ENCODE measurements around the gene FAM83G. TPM values are rescaled to one million over a fixed set of nuclear protein-coding genes. Genes with fewer than 3 reads are reported as not detected.

FAM83G gene
- total RNA-seq, 1 experiment from 2014 or later: 24.3 TPM

- BruUV-seq (replicated peaks): no TSS peak
- intact Hi-C loops (cut with micrococcal nuclease; ENCODE audit: unreplicated experiment): loop anchor here (5.0 kb wide), 1 partner anchor 81 kb away; the partner anchor contains the start of gene PRPSAP2
- DNase-seq: no peak
Measured at GRCh38 chr17:18937981-18938691, 66.4 kb downstream of the FAM83G start.

GRCh38 chr17:18933102-18934058 is 71.2 kb downstream of the FAM83G start:
- Histone ChIP-seq H3K4me3 (ENCODE audit: low read depth, low read length) (no peak overlapping the region), H3K27me3 (replicated peaks; ENCODE audit: control insufficient read depth, insufficient read depth, low read length) (no peaks in the 10 kb centered on the region), H3K36me3 (ENCODE audit: control insufficient read depth, insufficient read depth, low read length) (peaks cover 1% of the 10 kb centered on the region; the same call in 1 of the 2 replicates), H3K4me1 (peaks cover 4% of the 10 kb centered on the region; the same call in 1 of the 2 replicates), H3K9me3 (no peaks in the 10 kb centered on the region)
- POLR2A ChIA-PET: no interaction called here
- intact Hi-C loops (cut with micrococcal nuclease; ENCODE audit: unreplicated experiment): no loop called here
- Mint-ChIP-seq H3K4me3 (ENCODE audit: unreplicated experiment) (no peak overlapping the region), H3K36me3 (ENCODE audit: insufficient read depth, unreplicated experiment) (peaks cover 35% of the 10 kb centered on the region), H3K27ac (ENCODE audit: unreplicated experiment) (no peak overlapping the region), H3K4me1 (ENCODE audit: low read depth, unreplicated experiment) (peaks cover 3% of the 10 kb centered on the region), H3K27me3 (ENCODE audit: insufficient read depth, unreplicated experiment) (no peaks in the 10 kb centered on the region), H3K9me3 (ENCODE audit: unreplicated experiment) (no peaks in the 10 kb centered on the region)
- CTCF ChIA-PET: no interaction called here
- DNase-seq: peak in 1 of 2 experiments; percentile 30
- no peak for TF ChIP-seq CTCF (IDR thresholded peaks at IDR 0.05; ENCODE audit: insufficient read depth in 1 of 2, low read depth in 1 of 2, low read length in 1 of 2, severe bottlenecking in 1 of 2, unreplicated experiment in 1 of 2)
- no TSS peak for BruUV-seq (replicated peaks)

More at GRCh38 chr17:18937981-18938691, 66.4 kb downstream of the FAM83G start:
- Histone ChIP-seq H3K9me3 (no peaks in the 10 kb centered on the region), H3K4me1 (peaks cover 9% of the 10 kb centered on the region; the same call in 1 of the 2 replicates), H3K4me3 (ENCODE audit: low read depth, low read length) (no peak overlapping the region), H3K36me3 (ENCODE audit: control insufficient read depth, insufficient read depth, low read length) (no peaks in the 10 kb centered on the region), H3K27me3 (replicated peaks; ENCODE audit: control insufficient read depth, insufficient read depth, low read length) (no peaks in the 10 kb centered on the region)
- no peaks in the 10 kb centered on the region for H3K9me3 Mint-ChIP-seq (ENCODE audit: unreplicated experiment)
- TF ChIP-seq CTCF (IDR thresholded peaks at IDR 0.05; ENCODE audit: insufficient read depth in 1 of 2, low read depth in 1 of 2, low read length in 1 of 2, severe bottlenecking in 1 of 2, unreplicated experiment in 1 of 2): no peak
- peaks cover 3% of the 10 kb centered on the region for H3K36me3 Mint-ChIP-seq (ENCODE audit: insufficient read depth, unreplicated experiment)
- no peaks in the 10 kb centered on the region for H3K27me3 Mint-ChIP-seq (ENCODE audit: insufficient read depth, unreplicated experiment)
- H3K27ac Mint-ChIP-seq (ENCODE audit: unreplicated experiment): peak overlapping the region; percentile 34
- H3K4me3 Mint-ChIP-seq (ENCODE audit: unreplicated experiment): no peak overlapping the region
- ChIA-PET CTCF (interaction anchor here (0.6 to 1.0 kb wide), 3 partner anchors 14 to 1020 kb away, joined by 3 to 4 read pairs (median 3); partner anchors contain the start of gene SLC5A10), POLR2A (no interaction called here)
- peaks cover 11% of the 10 kb centered on the region for H3K4me1 Mint-ChIP-seq (ENCODE audit: low read depth, unreplicated experiment)

- H3K4me1 ChIP-seq: no peaks in the 10 kb centered on the region
- Mint-ChIP-seq H3K4me1 (ENCODE audit: low read depth, unreplicated experiment) (no peaks in the 10 kb centered on the region), H3K4me3 (ENCODE audit: unreplicated experiment) (no peak overlapping the region), H3K36me3 (ENCODE audit: insufficient read depth, unreplicated experiment) (peaks cover 37% of the 10 kb centered on the region), H3K9me3 (ENCODE audit: unreplicated experiment) (no peaks in the 10 kb centered on the region), H3K27ac (ENCODE audit: unreplicated experiment) (no peak overlapping the region), H3K27me3 (ENCODE audit: insufficient read depth, unreplicated experiment) (no peaks in the 10 kb centered on the region)
- no peak overlapping the region for H3K4me3 ChIP-seq (ENCODE audit: low read depth, low read length)
- no peak for TF ChIP-seq CTCF (IDR thresholded peaks at IDR 0.05; ENCODE audit: insufficient read depth in 1 of 2, low read depth in 1 of 2, low read length in 1 of 2, severe bottlenecking in 1 of 2, unreplicated experiment in 1 of 2)
- no peaks in the 10 kb centered on the region for H3K9me3 ChIP-seq
- intact Hi-C loops (cut with micrococcal nuclease; ENCODE audit: unreplicated experiment): no loop called here
- ChIA-PET POLR2A (no interaction called here), CTCF (interaction anchor here (0.6 kb wide), 1 partner anchor 306 kb away, joined by 3 read pairs; no protein-coding TSS in a partner anchor)
- H3K27me3 ChIP-seq (replicated peaks; ENCODE audit: control insufficient read depth, insufficient read depth, low read length): no peaks in the 10 kb centered on the region
- H3K36me3 ChIP-seq (ENCODE audit: control insufficient read depth, insufficient read depth, low read length): peaks cover 1% of the 10 kb centered on the region; the same call in 1 of the 2 replicates
- BruUV-seq (replicated peaks): no TSS peak
- peak in 1 of 2 experiments; percentile 12 for DNase-seq
Measured at GRCh38 chr17:18932360-18933055, 72.1 kb downstream of the FAM83G start.

Data from Caco-2 (cell line).